ENCODE data around the gene PCIF1. TPM values are rescaled to one million over a fixed set of nuclear protein-coding genes. Genes with fewer than 3 reads are reported as not detected.

The PCIF1 gene
- total and polyA plus RNA-seq, 10 donors, result 25.1 to 61.9 (median 45.9) TPM

GRCh38 chr20:45913116-45913515 is 21.4 kb upstream of the PCIF1 start:
- Histone ChIP-seq H3K4me1 (peaks cover 14 to 65% (median 40%) of the 10 kb centered on the region in 6 donors), H3K27me3 (replicated peaks in 1 of 7) (peaks cover 0 to 36% (median 5%) of the 10 kb centered on the region in 7 donors), H3K27ac (peak overlapping the region in 1 of 8 donors; percentile 27), H3K9me3 (no peaks in the 10 kb centered on the region), H3K36me3 (no peaks in the 10 kb centered on the region), H3K4me3 (no peak overlapping the region)
- TF ChIP-seq POLR2A (IDR thresholded peaks at IDR 0.05) (no peak), POLR2AphosphoS5 (IDR thresholded peaks at IDR 0.05) (no peak)
- TF ChIP-seq, protein P1, sequence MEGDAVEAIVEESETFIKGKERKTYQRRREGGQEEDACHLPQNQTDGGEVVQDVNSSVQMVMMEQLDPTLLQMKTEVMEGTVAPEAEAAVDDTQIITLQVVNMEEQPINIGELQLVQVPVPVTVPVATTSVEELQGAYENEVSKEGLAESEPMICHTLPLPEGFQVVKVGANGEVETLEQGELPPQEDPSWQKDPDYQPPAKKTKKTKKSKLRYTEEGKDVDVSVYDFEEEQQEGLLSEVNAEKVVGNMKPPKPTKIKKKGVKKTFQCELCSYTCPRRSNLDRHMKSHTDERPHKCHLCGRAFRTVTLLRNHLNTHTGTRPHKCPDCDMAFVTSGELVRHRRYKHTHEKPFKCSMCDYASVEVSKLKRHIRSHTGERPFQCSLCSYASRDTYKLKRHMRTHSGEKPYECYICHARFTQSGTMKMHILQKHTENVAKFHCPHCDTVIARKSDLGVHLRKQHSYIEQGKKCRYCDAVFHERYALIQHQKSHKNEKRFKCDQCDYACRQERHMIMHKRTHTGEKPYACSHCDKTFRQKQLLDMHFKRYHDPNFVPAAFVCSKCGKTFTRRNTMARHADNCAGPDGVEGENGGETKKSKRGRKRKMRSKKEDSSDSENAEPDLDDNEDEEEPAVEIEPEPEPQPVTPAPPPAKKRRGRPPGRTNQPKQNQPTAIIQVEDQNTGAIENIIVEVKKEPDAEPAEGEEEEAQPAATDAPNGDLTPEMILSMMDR (IDR thresholded peaks at IDR 0.05 in 8 of 11, conservative IDR thresholded peaks at IDR 0.05 in 3 of 11), result no peak
- no peak for DNase-seq
- WGBS, 5 donors, result 35 to 63% (median 49%) methylated on average over 5 of the region's 5 CpGs
- intact Hi-C loops (cut with DNase I; ENCODE audit: low total_unique reads), result no loop called here

DNA sequence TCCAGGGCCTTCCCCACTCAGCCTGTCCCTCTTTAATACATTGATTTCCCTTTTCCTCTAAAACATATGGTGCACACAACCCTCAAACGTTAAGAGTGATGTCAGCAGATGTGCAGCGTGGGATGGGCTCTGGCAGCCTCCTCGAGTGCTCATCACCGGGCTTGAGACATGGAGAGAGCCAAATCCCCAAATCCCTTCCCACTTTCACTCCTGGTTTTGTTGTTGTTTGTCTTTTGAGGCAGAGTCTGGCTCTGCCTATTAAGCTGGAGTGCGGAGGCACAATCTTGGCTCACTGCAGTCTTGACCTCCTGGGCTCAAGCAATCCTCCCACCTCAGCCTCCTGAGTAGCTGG is 16.7 kb upstream of the PCIF1 start:
- peaks cover 0 to 71% (median 34%) of the 10 kb centered on the region in 6 donors for H3K4me1 ChIP-seq

DNA sequence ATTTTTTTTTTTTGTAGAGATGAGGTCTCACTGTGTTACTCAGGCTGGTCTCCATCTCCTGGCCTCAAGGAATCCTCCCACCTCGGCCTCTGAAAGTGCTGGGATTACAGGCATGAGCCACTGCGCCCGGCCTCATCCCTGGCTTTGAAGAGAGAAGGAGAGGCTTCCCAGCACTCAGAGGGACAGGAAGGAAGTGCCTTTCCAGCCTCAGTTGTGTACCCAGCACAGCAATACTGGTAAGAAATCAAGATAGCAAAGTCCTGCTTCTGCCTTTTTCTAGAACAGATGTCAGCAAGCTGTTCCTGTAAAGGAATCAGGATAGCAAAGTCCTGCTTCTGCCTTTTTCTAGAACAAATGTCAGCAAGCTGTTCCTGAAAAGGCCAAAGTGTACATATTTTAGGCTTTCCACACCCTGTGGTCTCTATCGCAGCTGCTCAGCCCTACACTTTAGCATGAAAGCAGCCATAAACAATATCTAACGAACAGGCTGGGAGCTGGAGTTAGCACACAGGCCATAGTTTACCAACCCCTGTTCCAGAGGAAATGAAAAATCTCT is 16.2 kb upstream of the PCIF1 start:
- Histone ChIP-seq H3K9me3 (no peaks in the 10 kb centered on the region), H3K27me3 (replicated peaks in 1 of 7) (peaks cover 0 to 15% (median 0%) of the 10 kb centered on the region in 7 donors), H3K4me3 (no peak overlapping the region), H3K36me3 (no peaks in the 10 kb centered on the region), H3K4me1 (peaks cover 0 to 71% (median 32%) of the 10 kb centered on the region in 6 donors), H3K27ac (peak overlapping the region in 7 of 8 donors; percentile 4 to 80 (median 62))
- no peak for DNase-seq
- 53 to 75% (median 66%) methylated on average over 5 of the region's 5 CpGs for WGBS, 5 donors
- intact Hi-C loops (cut with DNase I; ENCODE audit: low total_unique reads), result no loop called here
- TF ChIP-seq, protein P1 (IDR thresholded peaks at IDR 0.05 in 8 of 11, conservative IDR thresholded peaks at IDR 0.05 in 3 of 11), result no peak
- TF ChIP-seq POLR2A (IDR thresholded peaks at IDR 0.05) (no peak), POLR2AphosphoS5 (IDR thresholded peaks at IDR 0.05) (peak in 1 of 3 donors; percentile 18)

More for the DNA sequence above, 16.7 kb upstream of the PCIF1 start:
- peaks cover 0 to 20% (median 0%) of the 10 kb centered on the region in 7 donors for H3K27me3 ChIP-seq (replicated peaks in 1 of 7)
- H3K9me3 ChIP-seq, result no peaks in the 10 kb centered on the region
- no peaks in the 10 kb centered on the region for H3K36me3 ChIP-seq
- WGBS, 5 donors, result 51 to 76% (median 71%) methylated on average over 5 of the region's 5 CpGs
- intact Hi-C loops (cut with DNase I; ENCODE audit: low total_unique reads), result no loop called here
- H3K27ac ChIP-seq, result peak overlapping the region in 6 of 8 donors; percentile 55 to 80 (median 62)
- no peak for DNase-seq
- no peak overlapping the region for H3K4me3 ChIP-seq
- no peak for TF ChIP-seq POLR2AphosphoS5 (IDR thresholded peaks at IDR 0.05)
- TF ChIP-seq, protein P1 (IDR thresholded peaks at IDR 0.05 in 8 of 11, conservative IDR thresholded peaks at IDR 0.05 in 3 of 11), result no peak
- TF ChIP-seq POLR2A (IDR thresholded peaks at IDR 0.05), result no peak

DNA sequence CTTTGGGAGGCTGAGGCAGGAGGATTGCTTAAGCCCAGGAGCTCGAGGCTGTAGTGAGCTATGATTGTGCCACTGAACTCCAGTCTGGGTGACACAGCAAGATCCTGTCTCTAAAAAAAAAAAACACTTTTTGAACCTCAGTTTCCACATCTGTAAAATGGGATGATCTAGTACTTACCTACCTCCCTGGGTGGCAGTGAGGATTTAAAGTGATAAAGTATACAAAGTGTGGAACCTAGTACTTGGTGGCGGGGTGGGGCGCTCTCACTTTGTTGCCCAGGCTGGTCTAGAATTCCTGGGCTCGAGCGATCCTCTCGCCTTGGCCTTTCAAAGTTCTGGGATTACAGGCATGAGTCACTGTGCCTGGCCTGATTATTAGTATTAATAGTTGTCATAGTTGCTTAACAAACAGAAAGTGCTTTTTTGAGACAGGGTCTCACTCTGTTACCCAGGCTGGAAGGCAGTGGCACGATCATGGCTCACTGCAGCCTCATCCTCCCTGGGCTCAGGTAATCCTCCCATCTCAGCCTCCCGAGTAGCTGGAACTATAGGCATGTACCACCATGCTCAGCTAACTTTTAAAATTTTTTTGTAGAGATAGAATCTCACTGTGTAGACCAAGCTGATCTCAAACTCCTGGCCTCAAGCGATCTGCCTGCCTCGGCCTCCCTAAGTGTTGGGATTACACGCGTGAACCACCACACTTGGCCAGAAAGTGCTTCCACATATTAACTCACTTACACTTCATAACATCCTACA is 15.5 kb upstream of the PCIF1 start:
- no peak for DNase-seq
- H3K4me3 ChIP-seq, result no peak overlapping the region
- peaks cover 0 to 71% (median 34%) of the 10 kb centered on the region in 6 donors for H3K4me1 ChIP-seq
- peaks cover 0 to 8% (median 0%) of the 10 kb centered on the region in 7 donors for H3K27me3 ChIP-seq (replicated peaks in 1 of 7)
- no peaks in the 10 kb centered on the region for H3K36me3 ChIP-seq
- no peaks in the 10 kb centered on the region for H3K9me3 ChIP-seq
- intact Hi-C loops (cut with DNase I; ENCODE audit: low total_unique reads), result no loop called here
- H3K27ac ChIP-seq, result peak overlapping the region in 7 of 8 donors; percentile 4 to 80 (median 62)
- TF ChIP-seq, protein P1 (IDR thresholded peaks at IDR 0.05 in 8 of 11, conservative IDR thresholded peaks at IDR 0.05 in 3 of 11), result no peak
- TF ChIP-seq POLR2AphosphoS5 (IDR thresholded peaks at IDR 0.05), result no peak
- TF ChIP-seq POLR2A (IDR thresholded peaks at IDR 0.05), result no peak
- WGBS, 5 donors, result 91 to 96% (median 92%) methylated on average over 12 of the region's 12 CpGs

Data from spleen (tissue), 11 donors.